Heart left ventricle (tissue), 13 donors: ENCODE data around the gene MYMK.

Experiments used
- CTCF ChIP-seq, 12 donors: fragments of 200-600 bp; sonication (generic) in 4 of 12; IDR thresholded peaks; one replicate each; pipeline versions ENCODE4 v1.5.0 to v1.8.0; 2018 to 2022; ENCODE audit warnings: antibody characterized with exemption in 12 of 12, mild to moderate bottlenecking in 5 of 12
- POLR2A ChIP-seq, 2 donors: fragments of 450-650 bp; IDR thresholded peaks; one replicate each; pipeline ENCODE4 v1.6.1; 2017; ENCODE audit warnings: antibody characterized with exemption in 2 of 2, mild to moderate bottlenecking in 2 of 2, moderate library complexity in 2 of 2
- donor health status: ischemic (EF 13 %, LVEDD 7.1; RV severe dilation, severe dysfunction).
- donor health status: DM: no; HTN: yes; CAD: no.
- donor health status: DM: no; HTN: no; CAD: no.
- donor health status: ischemic (EF 25% LVEDD 6.9; RV normal size, moderate dysfunction).
- donor health status: ischemic (EF 25% LVEDD 5.7; RV mildly dilated, moderate dysfunction).
- donor health status: ischemic (EF 35%, LVEDD 5.7; RV mildly dilated, moderate dysfunction).
- donor health status: nonischemic (EF 11% LVEDD 7.7; RV severe dilation, severe dysfunction).
- donor health status: DM: yes; HTN: yes; CAD: no.
- donor health status: PGD.
- donor health status: ischemic (EF 29% LVEDD 5.4; RV normal size, mild dysfunction).
- donor health status: nonischemic (EF 23%, LVEDD 6.1; RV moderate dilation, normal function).

- TF ChIP-seq CTCF (IDR thresholded peaks at IDR 0.05) (no peak), POLR2A (IDR thresholded peaks at IDR 0.05) (no peak)
Observed at GRCh38 chr9:133490201-133490681, 34.5 kb downstream of the MYMK start.
